Astrocyte (in vitro differentiated cells and primary cell): ENCODE measurements around the gene IZUMO1R. TPM values are rescaled to one million over a fixed set of nuclear protein-coding genes. Genes with fewer than 3 reads are reported as not detected.
"Not testable (repeated sequence)": the region's sequence is repeated elsewhere in the genome, so short reads cannot be mapped to it uniquely, and the experiment has no call there.

Experiments used
- DNase-seq: peaks from one replicate; pipeline ENCODE4 v3.0.0-alpha.2; 2010; ENCODE audit warnings: low read depth
- FAIRE-seq: peaks from 2 replicates; lab custom pipeline; 2011; peaks lifted over from hg19 to GRCh38; lab: Jason Lieb, UNC
- H2AFZ ChIP-seq: 2 replicates; pipeline ENCODE4 v1.6.0; 2012; ENCODE audit warnings: low read depth, low read length, inconsistent platforms
- H3K27ac ChIP-seq: 2 replicates; pipeline ENCODE4 v1.5.1; 2011; ENCODE audit warnings: low read depth, low read length, inconsistent platforms
- H3K27me3 ChIP-seq: 2 replicates; pipeline ENCODE4 v1.6.0; 2011; ENCODE audit warnings: low read length, inconsistent platforms; ENCODE audit not compliant: insufficient read depth
- H3K36me3 ChIP-seq: 2 replicates; pipeline ENCODE4 v1.5.1; 2011; ENCODE audit warnings: low read length, inconsistent platforms; ENCODE audit not compliant: insufficient read depth
- H3K4me1 ChIP-seq: 2 replicates; pipeline ENCODE4 v1.5.1; 2011; ENCODE audit warnings: low read length, inconsistent platforms; ENCODE audit not compliant: insufficient read depth
- H3K4me2 ChIP-seq: 2 replicates; pipeline ENCODE4 v1.6.0; 2012; ENCODE audit warnings: low read length, inconsistent platforms
- H3K4me3 ChIP-seq: 2 replicates; pipeline ENCODE4 v1.5.1; 2011; ENCODE audit warnings: low read depth, mild to moderate bottlenecking, low read length, inconsistent platforms; ENCODE audit not compliant: insufficient read depth
- H3K79me2 ChIP-seq: 2 replicates; pipeline ENCODE4 v1.6.0; 2012; ENCODE audit warnings: mild to moderate bottlenecking, low read length, inconsistent platforms; ENCODE audit not compliant: insufficient read depth
- H3K9ac ChIP-seq: 2 replicates; pipeline ENCODE4 v1.6.0; 2012; ENCODE audit warnings: mild to moderate bottlenecking, low read length, inconsistent platforms
- H3K9me3 ChIP-seq: 2 replicates; pipeline ENCODE4 v1.5.1; 2012; ENCODE audit warnings: low read depth, mild to moderate bottlenecking, low read length, inconsistent platforms; ENCODE audit not compliant: insufficient read depth
- H4K20me1 ChIP-seq: 2 replicates; pipeline ENCODE4 v1.6.0; 2012; ENCODE audit warnings: low read length, inconsistent platforms; ENCODE audit not compliant: insufficient read depth
- H3K27ac Mint-ChIP-seq: one replicate; pipeline ENCODE4 v1.8.0; 2021; ENCODE audit warnings: mild to moderate bottlenecking, mixed read lengths; ENCODE audit not compliant: unreplicated experiment
- H3K27me3 Mint-ChIP-seq: one replicate; pipeline ENCODE4 v1.8.0; 2021; ENCODE audit warnings: low read depth, mixed read lengths; ENCODE audit not compliant: unreplicated experiment
- H3K36me3 Mint-ChIP-seq: one replicate; pipeline ENCODE4 v1.8.0; 2021; ENCODE audit warnings: low read depth, mixed read lengths; ENCODE audit not compliant: unreplicated experiment
- H3K4me1 Mint-ChIP-seq: one replicate; pipeline ENCODE4 v1.8.0; 2021; ENCODE audit warnings: low read depth, mixed read lengths; ENCODE audit not compliant: unreplicated experiment
- H3K4me3 Mint-ChIP-seq: one replicate; pipeline ENCODE4 v1.8.0; 2021; ENCODE audit warnings: mild to moderate bottlenecking, moderate library complexity, mixed read lengths; ENCODE audit not compliant: unreplicated experiment
- H3K9me3 Mint-ChIP-seq: one replicate; pipeline ENCODE4 v1.8.0; 2021; ENCODE audit warnings: mild to moderate bottlenecking, mixed read lengths; ENCODE audit not compliant: unreplicated experiment
- EZH2 ChIP-seq: IDR thresholded peaks from 2 replicates; pipeline ENCODE4 v1.6.1; 2012; ENCODE audit warnings: mild to moderate bottlenecking, low read length, inconsistent platforms; ENCODE audit not compliant: insufficient read depth
- total RNA-seq: library from RNA; stranded (reverse); gene quantifications from 2 replicates; pipeline ENCODE4 v1.2.1, GENCODE V29; 2021
- TF ChIP-seq, protein P1 (sequence below): IDR thresholded peaks from 2 replicates; pipeline ENCODE4 v1.5.1; 2011; ENCODE audit warnings: low read depth, mild to moderate bottlenecking, inconsistent platforms, low read length, moderate library complexity; ENCODE audit not compliant: insufficient read depth

The IZUMO1R gene
- total RNA-seq, 1 donor from 2014 or later = not detected

DNA sequence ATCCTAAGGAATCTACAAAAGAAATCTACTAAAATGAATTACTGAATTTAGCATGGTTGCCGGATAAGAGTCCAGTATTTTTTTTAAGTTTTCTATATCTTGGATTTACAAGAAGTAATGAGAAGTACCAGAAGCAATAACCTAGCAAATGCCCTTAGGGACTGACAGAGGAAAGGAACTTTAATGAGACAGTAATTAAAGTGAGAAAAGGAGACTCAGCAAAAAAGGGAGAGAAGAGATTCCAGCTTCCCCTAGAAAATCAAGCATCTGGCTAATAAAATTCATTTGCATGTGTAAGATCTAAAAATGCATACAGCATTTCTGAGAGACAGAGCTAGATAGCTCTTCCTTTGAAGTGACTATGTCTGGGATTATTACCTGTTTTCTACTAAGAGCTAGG lies 39.1 kb downstream of the IZUMO1R start:
- TF ChIP-seq, protein P1, sequence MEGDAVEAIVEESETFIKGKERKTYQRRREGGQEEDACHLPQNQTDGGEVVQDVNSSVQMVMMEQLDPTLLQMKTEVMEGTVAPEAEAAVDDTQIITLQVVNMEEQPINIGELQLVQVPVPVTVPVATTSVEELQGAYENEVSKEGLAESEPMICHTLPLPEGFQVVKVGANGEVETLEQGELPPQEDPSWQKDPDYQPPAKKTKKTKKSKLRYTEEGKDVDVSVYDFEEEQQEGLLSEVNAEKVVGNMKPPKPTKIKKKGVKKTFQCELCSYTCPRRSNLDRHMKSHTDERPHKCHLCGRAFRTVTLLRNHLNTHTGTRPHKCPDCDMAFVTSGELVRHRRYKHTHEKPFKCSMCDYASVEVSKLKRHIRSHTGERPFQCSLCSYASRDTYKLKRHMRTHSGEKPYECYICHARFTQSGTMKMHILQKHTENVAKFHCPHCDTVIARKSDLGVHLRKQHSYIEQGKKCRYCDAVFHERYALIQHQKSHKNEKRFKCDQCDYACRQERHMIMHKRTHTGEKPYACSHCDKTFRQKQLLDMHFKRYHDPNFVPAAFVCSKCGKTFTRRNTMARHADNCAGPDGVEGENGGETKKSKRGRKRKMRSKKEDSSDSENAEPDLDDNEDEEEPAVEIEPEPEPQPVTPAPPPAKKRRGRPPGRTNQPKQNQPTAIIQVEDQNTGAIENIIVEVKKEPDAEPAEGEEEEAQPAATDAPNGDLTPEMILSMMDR = no peak
- TF ChIP-seq EZH2 = no peak
- Mint-ChIP-seq H3K4me3 (no peak overlapping the region), H3K9me3 (peaks cover 4% of the 10 kb centered on the region), H3K4me1 (peaks cover 6% of the 10 kb centered on the region), H3K27me3 (no peaks in the 10 kb centered on the region), H3K36me3 (no peaks in the 10 kb centered on the region), H3K27ac (no peak overlapping the region)
- no peaks in the 10 kb centered on the region for H3K27me3 ChIP-seq
- DNase-seq (no peak), FAIRE-seq (no peak)
- no peak overlapping the region for H3K4me3 ChIP-seq
- no peak overlapping the region for H2AFZ ChIP-seq
- no peaks in the 10 kb centered on the region for H3K79me2 ChIP-seq
- no peaks in the 10 kb centered on the region for H4K20me1 ChIP-seq
- no peaks in the 10 kb centered on the region for H3K9me3 ChIP-seq
- no peak overlapping the region for H3K9ac ChIP-seq
- no peaks in the 10 kb centered on the region for H3K4me1 ChIP-seq
- no peaks in the 10 kb centered on the region for H3K36me3 ChIP-seq
- H3K27ac ChIP-seq = no peak overlapping the region
- H3K4me2 ChIP-seq = no peak overlapping the region

DNA sequence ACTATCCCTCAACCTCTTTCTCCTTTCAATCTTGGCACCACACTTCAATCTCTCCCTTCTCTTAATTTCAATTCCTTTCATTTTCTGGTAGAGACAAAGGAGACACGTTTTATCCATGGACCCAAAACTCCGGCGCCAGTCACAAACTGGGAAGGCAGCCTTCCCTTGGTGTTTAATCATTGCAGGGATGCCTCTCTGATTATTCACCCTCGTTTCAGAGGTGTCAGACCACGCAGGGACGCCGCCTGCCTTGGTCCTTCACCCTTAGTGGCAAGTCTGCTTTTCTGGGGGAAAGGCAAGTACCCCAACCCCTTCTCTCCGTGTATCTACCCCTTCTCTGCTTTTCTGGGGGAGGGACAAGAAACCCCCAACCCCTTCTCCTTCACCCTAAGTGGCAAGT lies 41.9 kb downstream of the IZUMO1R start:
- H3K4me1 Mint-ChIP-seq, H3K36me3 Mint-ChIP-seq, H2AFZ ChIP-seq, H3K79me2 ChIP-seq, H3K27me3 ChIP-seq, H3K27me3 Mint-ChIP-seq, FAIRE-seq, H3K9me3 ChIP-seq, H3K36me3 ChIP-seq, DNase-seq, H3K4me2 ChIP-seq, H3K4me3 Mint-ChIP-seq, H3K4me3 ChIP-seq, H3K4me1 ChIP-seq, H4K20me1 ChIP-seq, H3K9ac ChIP-seq, H3K27ac ChIP-seq, H3K27ac Mint-ChIP-seq, H3K9me3 Mint-ChIP-seq: not testable (repeated sequence)

DNA sequence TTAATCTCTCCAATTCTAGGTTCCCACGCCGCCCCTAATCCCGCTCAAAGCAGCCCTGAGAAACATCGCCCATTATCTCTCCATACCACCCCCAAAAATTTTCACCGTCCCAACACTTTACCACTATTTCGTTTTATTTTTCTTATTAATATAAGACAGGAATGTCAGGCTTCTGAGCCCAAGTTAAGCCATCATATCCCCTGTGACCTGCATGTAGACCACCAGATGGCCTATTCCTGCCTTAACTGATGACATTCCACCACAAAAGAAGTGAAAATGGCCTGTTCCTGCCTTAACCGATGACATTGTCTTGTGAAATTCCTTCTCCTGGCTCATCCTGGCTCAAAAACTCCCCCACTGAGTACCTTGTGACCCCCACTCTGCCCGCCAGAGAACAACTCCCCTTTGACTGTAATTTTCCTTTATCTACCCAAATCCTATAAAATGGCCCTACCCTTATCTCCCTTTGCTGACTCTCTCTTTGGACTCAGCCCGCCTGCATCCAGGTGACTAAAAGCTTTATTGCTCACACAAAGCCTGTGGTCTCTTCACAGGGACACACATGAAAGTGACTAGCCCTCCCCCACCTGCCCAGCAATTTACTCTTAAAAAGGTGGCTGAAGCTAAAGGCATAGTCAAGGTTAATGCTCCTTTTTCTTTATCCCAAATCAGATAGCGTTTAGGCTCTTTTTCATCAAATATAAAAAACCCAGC lies 46.6 kb downstream of the IZUMO1R start:
- H2AFZ ChIP-seq, H3K9me3 ChIP-seq, H3K27ac Mint-ChIP-seq, H3K4me3 Mint-ChIP-seq, H3K27ac ChIP-seq, FAIRE-seq, H3K27me3 Mint-ChIP-seq, H3K36me3 Mint-ChIP-seq, H3K4me1 Mint-ChIP-seq, DNase-seq, H3K4me1 ChIP-seq, H3K27me3 ChIP-seq, H3K36me3 ChIP-seq, H3K4me3 ChIP-seq, H4K20me1 ChIP-seq, H3K4me2 ChIP-seq, H3K9ac ChIP-seq, H3K79me2 ChIP-seq: not testable (repeated sequence)
- peaks cover 13% of the 10 kb centered on the region for H3K9me3 Mint-ChIP-seq

Other genes starting within 250 kb of the IZUMO1R start
- gene PANX1, start 175.7 kb upstream of the IZUMO1R start, total RNA-seq = 42.1 and 46.8 TPM in 2 replicates
- gene GPR83, start 96.8 kb downstream of the IZUMO1R start, total RNA-seq = 0.14 TPM in 1 of 2 replicates, not detected in the other
- 12.6 and 14.1 TPM in 2 replicates for gene MRE11, start 189.3 kb downstream of the IZUMO1R start, total RNA-seq
- gene ANKRD49, start 189.4 kb downstream of the IZUMO1R start, total RNA-seq = 8.4 and 10.3 TPM in 2 replicates
- not detected in 2 replicates for gene C11orf97, start 207.9 kb downstream of the IZUMO1R start, total RNA-seq
- 3.5 and 3.7 TPM in 2 replicates for gene FUT4, start 239.3 kb downstream of the IZUMO1R start, total RNA-seq